ENCODE measurements around the gene MED8.
"Not testable (repeated sequence)": the region's sequence is repeated elsewhere in the genome, so short reads cannot be mapped to it uniquely, and the experiment has no call there.

The MED8 gene

DNA sequence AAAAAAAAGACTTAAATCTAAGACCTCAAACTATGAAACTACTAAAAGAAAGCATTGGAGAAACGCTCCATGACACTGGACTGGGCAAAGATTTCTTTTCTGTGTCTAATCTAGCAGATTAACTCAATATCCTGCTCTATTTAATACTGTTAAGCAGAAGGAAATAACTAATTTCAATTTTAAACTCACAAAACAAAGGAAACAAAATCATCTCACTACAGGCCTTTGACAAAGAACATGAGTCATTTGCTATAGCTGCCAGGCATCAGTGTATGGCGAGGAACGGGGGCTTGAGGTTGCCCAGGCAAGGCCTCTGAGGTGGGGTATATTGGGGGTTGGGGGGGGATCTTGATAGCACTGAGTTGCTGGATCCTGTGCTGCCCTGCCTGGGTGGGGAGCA, 21.0 kb upstream of the MED8 start:
- Histone ChIP-seq H3K4me1 (ENCODE audit: control insufficient read depth in 5 of 5, insufficient read depth in 5 of 5, low read length in 5 of 5) (peaks cover 0 to under 1% (median 0%) of the 10 kb centered on the region in 5 donors), H3K27me3 (ENCODE audit: control insufficient read depth in 5 of 5, insufficient read depth in 4 of 5, low read length in 5 of 5) (no peaks in the 10 kb centered on the region), H3K9me3 (ENCODE audit: control insufficient read depth in 5 of 5, low read length in 5 of 5) (no peaks in the 10 kb centered on the region), H3K4me3 (ENCODE audit: low read depth in 1 of 5, low read length in 5 of 5) (no peak overlapping the region), H3K9ac (ENCODE audit: low read length in 5 of 5) (no peak overlapping the region), H3K36me3 (ENCODE audit: control insufficient read depth in 5 of 5, insufficient read depth in 5 of 5, low read length in 5 of 5) (peaks cover 14 to 54% (median 38%) of the 10 kb centered on the region in 5 donors), H3K27ac (ENCODE audit: low read depth, low read length) (no peak overlapping the region)

DNA sequence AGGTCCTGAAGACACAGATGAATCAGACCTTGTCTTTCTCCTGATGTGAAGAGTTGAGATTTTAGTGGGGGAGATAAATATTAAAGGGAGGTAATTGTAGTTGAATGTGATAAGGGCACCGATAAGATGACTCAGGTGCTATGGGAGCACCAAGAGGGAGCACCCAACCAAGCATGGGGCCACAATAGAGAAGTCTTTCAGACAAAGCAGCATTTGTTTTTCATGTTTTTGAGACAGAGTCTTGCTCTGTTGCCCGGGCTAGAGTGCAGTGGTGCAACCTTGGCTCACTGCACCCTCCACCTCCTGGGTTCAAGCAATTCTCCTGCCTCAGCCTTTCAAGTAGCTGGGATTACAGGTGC, 16.3 kb upstream of the MED8 start:
- peaks cover 18 to 60% (median 49%) of the 10 kb centered on the region in 5 donors for H3K36me3 ChIP-seq (ENCODE audit: control insufficient read depth in 5 of 5, insufficient read depth in 5 of 5, low read length in 5 of 5)
- H3K9ac ChIP-seq (ENCODE audit: low read length in 5 of 5), result no peak overlapping the region
- no peaks in the 10 kb centered on the region for H3K9me3 ChIP-seq (ENCODE audit: control insufficient read depth in 5 of 5, low read length in 5 of 5)
- H3K27ac ChIP-seq (ENCODE audit: low read depth, low read length), result no peak overlapping the region
- peaks cover 0 to 10% (median 0%) of the 10 kb centered on the region in 5 donors for H3K4me1 ChIP-seq (ENCODE audit: control insufficient read depth in 5 of 5, insufficient read depth in 5 of 5, low read length in 5 of 5)
- H3K27me3 ChIP-seq (ENCODE audit: control insufficient read depth in 5 of 5, insufficient read depth in 4 of 5, low read length in 5 of 5), result no peaks in the 10 kb centered on the region
- no peak overlapping the region for H3K4me3 ChIP-seq (ENCODE audit: low read depth in 1 of 5, low read length in 5 of 5)

DNA sequence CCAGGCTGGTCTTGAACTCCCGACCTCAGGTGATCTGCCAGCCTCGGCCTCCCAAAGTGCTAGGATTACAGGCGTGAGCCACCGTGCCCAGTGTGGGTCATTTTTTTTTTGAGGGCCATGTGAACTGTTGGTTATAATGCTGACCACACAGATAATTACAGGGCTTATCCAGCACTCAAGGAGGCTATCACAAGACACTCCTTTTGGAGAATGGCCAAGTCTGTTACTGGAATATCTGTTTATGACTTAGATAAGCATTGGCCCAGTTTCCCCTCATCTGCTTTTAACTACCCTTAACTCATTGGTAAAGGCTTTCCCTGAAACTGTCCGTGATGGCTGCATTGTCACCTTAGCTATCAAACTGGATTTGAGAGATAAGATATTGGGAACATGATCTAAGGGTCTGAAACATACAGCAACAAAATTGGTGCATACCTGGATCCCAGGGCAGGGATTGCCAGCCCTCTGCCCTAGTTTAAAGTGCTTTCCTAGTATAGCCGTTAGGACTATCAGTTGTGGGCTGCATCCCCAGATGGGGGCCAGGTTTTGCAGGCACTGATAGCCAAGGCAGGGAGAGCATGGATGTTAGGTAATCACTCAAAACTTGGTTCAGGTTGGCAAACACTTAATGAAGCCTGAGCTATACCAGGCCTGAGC, 15.7 kb upstream of the MED8 start:
- Histone ChIP-seq H3K4me3 (ENCODE audit: low read depth in 1 of 5, low read length in 5 of 5) (no peak overlapping the region), H3K4me1 (ENCODE audit: control insufficient read depth in 5 of 5, insufficient read depth in 5 of 5, low read length in 5 of 5) (peaks cover 0 to 10% (median 0%) of the 10 kb centered on the region in 5 donors), H3K9ac (ENCODE audit: low read length in 5 of 5) (no peak overlapping the region), H3K36me3 (ENCODE audit: control insufficient read depth in 5 of 5, insufficient read depth in 5 of 5, low read length in 5 of 5) (peaks cover 18 to 59% (median 49%) of the 10 kb centered on the region in 5 donors), H3K9me3 (ENCODE audit: control insufficient read depth in 5 of 5, low read length in 5 of 5) (no peaks in the 10 kb centered on the region), H3K27me3 (ENCODE audit: control insufficient read depth in 5 of 5, insufficient read depth in 4 of 5, low read length in 5 of 5) (no peaks in the 10 kb centered on the region), H3K27ac (ENCODE audit: low read depth, low read length) (no peak overlapping the region)

DNA sequence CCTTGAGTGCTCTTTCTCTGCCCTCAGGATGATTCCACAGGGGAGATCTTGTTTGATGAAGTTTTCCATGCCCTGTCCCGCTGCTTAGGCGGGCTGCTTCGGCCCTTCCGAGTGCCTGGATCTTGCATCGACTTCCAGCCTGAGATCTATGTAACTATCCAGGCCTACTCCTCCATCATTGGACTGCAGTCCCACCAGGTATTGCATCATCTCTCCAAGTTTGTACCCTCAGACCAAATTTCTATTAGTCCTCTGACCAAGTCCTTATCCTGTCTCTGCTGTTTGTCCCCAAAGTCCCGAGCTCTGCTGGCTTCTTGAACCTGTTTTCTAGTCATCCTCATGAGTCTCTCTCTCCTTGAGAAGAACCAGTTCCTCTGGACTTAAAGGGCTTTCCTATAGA, 14.8 kb upstream of the MED8 start:
- H3K36me3 ChIP-seq (ENCODE audit: control insufficient read depth in 5 of 5, insufficient read depth in 5 of 5, low read length in 5 of 5), result peaks cover 16 to 58% (median 52%) of the 10 kb centered on the region in 5 donors

DNA sequence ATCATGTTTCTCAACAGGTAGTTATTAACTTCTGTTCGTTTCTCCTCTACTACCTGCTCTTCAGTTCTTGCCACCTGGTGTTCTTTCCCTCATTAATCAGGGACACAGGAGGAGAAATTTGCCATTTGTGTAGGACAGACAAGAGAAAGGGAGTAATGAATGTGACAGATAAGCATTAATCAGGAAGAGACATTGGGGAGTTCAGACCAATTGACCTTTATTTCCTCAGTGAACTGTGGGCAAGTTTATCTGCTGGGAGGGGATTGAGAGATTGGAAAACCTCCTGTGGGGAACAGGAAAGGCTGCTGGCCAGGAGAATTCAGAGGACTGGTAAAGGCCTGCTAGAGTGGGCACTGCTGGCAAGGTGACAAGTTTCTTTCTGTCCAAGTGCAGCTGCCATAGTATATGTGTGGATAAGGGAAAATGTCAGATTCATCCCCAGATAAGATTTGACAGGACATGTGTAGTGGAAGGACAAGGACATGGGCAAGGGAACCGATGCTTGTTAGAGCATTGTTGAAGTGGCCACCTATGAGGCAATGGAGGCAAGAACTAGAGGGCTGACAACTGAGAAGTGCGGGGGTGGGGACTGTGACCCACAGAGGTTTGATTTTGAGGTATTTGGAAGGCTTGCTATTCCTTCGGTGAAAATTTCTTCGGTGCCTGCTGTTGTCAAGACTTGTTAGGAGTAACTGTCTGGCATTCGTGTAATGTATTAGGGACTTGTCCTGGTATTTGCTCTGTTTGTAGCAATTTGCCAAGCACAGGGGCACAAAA, 12.7 kb upstream of the MED8 start:
- H3K27me3 ChIP-seq (ENCODE audit: control insufficient read depth in 5 of 5, insufficient read depth in 4 of 5, low read length in 5 of 5), result no peaks in the 10 kb centered on the region
- H3K9me3 ChIP-seq (ENCODE audit: control insufficient read depth in 5 of 5, low read length in 5 of 5), result no peaks in the 10 kb centered on the region
- no peak overlapping the region for H3K4me3 ChIP-seq (ENCODE audit: low read depth in 1 of 5, low read length in 5 of 5)
- no peak overlapping the region for H3K9ac ChIP-seq (ENCODE audit: low read length in 5 of 5)
- H3K4me1 ChIP-seq (ENCODE audit: control insufficient read depth in 5 of 5, insufficient read depth in 5 of 5, low read length in 5 of 5), result peaks cover 0 to 10% (median 0%) of the 10 kb centered on the region in 5 donors
- H3K36me3 ChIP-seq (ENCODE audit: control insufficient read depth in 5 of 5, insufficient read depth in 5 of 5, low read length in 5 of 5), result peaks cover 11 to 41% (median 39%) of the 10 kb centered on the region in 5 donors
- H3K27ac ChIP-seq (ENCODE audit: low read depth, low read length), result no peak overlapping the region

More for the DNA sequence above, 14.8 kb upstream of the MED8 start:
- Histone ChIP-seq H3K9me3 (ENCODE audit: control insufficient read depth in 5 of 5, low read length in 5 of 5) (no peaks in the 10 kb centered on the region), H3K27ac (ENCODE audit: low read depth, low read length) (no peak overlapping the region), H3K4me1 (ENCODE audit: control insufficient read depth in 5 of 5, insufficient read depth in 5 of 5, low read length in 5 of 5) (peaks cover 0 to 10% (median 0%) of the 10 kb centered on the region in 5 donors), H3K4me3 (ENCODE audit: low read depth in 1 of 5, low read length in 5 of 5) (no peak overlapping the region), H3K9ac (ENCODE audit: low read length in 5 of 5) (no peak overlapping the region), H3K27me3 (ENCODE audit: control insufficient read depth in 5 of 5, insufficient read depth in 4 of 5, low read length in 5 of 5) (no peaks in the 10 kb centered on the region)

DNA sequence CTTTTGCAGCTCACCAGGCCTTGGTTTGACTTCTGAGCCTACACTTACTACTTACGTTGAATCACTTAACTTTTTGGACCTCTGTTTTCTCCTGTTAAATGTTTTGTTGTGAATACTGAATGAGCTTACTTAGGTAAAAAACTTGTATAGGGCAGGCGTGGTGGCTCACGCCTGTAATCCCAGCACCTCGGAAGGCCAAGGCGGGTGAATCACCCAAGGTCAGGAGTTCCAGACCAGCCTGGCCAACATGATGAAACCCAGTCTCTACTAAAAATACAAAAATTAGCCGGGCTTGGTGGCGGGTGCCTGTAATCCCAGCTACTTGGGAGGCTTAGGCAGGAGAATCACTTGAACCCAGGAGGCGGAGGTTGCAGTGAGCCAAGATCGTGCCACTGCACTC, 10.8 kb upstream of the MED8 start:
- not testable (repeated sequence) for H3K9ac ChIP-seq (ENCODE audit: low read length in 5 of 5); H3K4me1 ChIP-seq (ENCODE audit: control insufficient read depth in 5 of 5, insufficient read depth in 5 of 5, low read length in 5 of 5); H3K27ac ChIP-seq (ENCODE audit: low read depth, low read length); H3K4me3 ChIP-seq (ENCODE audit: low read depth in 1 of 5, low read length in 5 of 5); H3K9me3 ChIP-seq (ENCODE audit: control insufficient read depth in 5 of 5, low read length in 5 of 5); H3K27me3 ChIP-seq (ENCODE audit: control insufficient read depth in 5 of 5, insufficient read depth in 4 of 5, low read length in 5 of 5)
- H3K36me3 ChIP-seq (ENCODE audit: control insufficient read depth in 5 of 5, insufficient read depth in 5 of 5, low read length in 5 of 5), result peaks cover 18 to 39% (median 29%) of the 10 kb centered on the region in 5 donors

DNA sequence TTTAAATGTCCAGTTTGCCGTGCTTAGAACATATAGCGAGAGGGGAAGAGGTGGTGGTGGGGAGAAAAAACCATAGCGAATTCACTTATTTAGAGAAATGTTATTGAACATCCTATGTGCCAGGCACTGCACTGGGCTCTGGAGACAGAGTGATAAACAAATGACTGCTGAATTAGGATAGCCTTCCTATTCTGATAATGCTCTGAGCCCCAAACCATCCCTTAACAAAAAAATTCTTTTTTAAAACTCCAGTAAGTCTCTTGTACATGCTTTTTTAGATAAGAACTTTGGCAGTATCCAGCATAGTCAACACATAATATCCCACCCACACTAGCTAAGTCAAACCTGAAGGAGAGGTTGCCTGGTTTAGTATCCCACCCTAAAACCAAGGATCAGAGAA, 8.6 kb upstream of the MED8 start:
- no peak overlapping the region for H3K9ac ChIP-seq (ENCODE audit: low read length in 5 of 5)
- H3K27me3 ChIP-seq (ENCODE audit: control insufficient read depth in 5 of 5, insufficient read depth in 4 of 5, low read length in 5 of 5), result no peaks in the 10 kb centered on the region
- H3K36me3 ChIP-seq (ENCODE audit: control insufficient read depth in 5 of 5, insufficient read depth in 5 of 5, low read length in 5 of 5), result peaks cover 8 to 33% (median 21%) of the 10 kb centered on the region in 5 donors
- no peak overlapping the region for H3K4me3 ChIP-seq (ENCODE audit: low read depth in 1 of 5, low read length in 5 of 5)
- H3K9me3 ChIP-seq (ENCODE audit: control insufficient read depth in 5 of 5, low read length in 5 of 5), result no peaks in the 10 kb centered on the region
- peaks cover 0 to 5% (median 0%) of the 10 kb centered on the region in 5 donors for H3K4me1 ChIP-seq (ENCODE audit: control insufficient read depth in 5 of 5, insufficient read depth in 5 of 5, low read length in 5 of 5)
- no peak overlapping the region for H3K27ac ChIP-seq (ENCODE audit: low read depth, low read length)

DNA sequence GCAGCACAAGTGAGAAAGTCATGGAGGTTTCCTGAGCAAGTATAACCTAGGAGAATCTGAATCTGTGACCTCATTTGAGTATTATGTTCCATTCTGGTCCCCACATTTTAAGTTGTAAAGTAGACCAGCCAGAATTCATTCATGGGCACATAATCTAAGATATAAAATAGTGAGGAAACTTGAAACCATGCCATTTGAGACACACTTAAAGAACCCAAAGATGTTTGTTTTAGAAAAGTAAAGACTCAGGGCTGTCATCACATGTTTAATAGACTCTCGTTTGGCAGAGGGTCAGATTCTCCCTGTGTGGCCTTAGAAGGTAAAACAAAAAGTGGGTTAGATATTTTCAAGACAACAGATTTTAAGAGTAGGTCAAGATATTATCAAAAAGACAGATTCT, 6.5 kb upstream of the MED8 start:
- H3K27me3 ChIP-seq (ENCODE audit: control insufficient read depth in 5 of 5, insufficient read depth in 4 of 5, low read length in 5 of 5), result no peaks in the 10 kb centered on the region
- H3K36me3 ChIP-seq (ENCODE audit: control insufficient read depth in 5 of 5, insufficient read depth in 5 of 5, low read length in 5 of 5), result peaks cover 3 to 30% (median 19%) of the 10 kb centered on the region in 5 donors
- H3K27ac ChIP-seq (ENCODE audit: low read depth, low read length), result no peak overlapping the region
- no peak overlapping the region for H3K4me3 ChIP-seq (ENCODE audit: low read depth in 1 of 5, low read length in 5 of 5)
- no peaks in the 10 kb centered on the region for H3K9me3 ChIP-seq (ENCODE audit: control insufficient read depth in 5 of 5, low read length in 5 of 5)
- peaks cover 0 to 4% (median 1%) of the 10 kb centered on the region in 5 donors for H3K4me1 ChIP-seq (ENCODE audit: control insufficient read depth in 5 of 5, insufficient read depth in 5 of 5, low read length in 5 of 5)
- no peak overlapping the region for H3K9ac ChIP-seq (ENCODE audit: low read length in 5 of 5)

DNA sequence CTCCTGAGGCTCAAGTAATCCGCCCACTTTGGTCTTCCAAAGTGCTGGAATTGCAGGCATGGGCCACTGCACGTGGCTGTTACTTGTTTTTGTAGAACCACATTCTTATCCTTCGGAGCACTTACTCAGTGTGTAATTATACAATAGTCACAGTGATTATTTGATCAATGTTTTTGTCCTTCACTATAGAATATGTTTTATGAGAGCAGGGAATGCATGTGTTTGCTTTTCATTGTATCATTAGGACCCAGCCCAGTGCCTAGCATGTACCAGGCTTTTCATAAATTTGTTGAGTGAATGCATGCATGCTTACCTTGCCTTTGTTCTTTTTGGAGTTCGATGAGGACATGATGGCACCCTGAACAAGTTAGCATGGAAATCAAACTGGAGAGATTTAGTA, 5.9 kb upstream of the MED8 start:
- Histone ChIP-seq H3K9me3 (ENCODE audit: control insufficient read depth in 5 of 5, low read length in 5 of 5) (no peaks in the 10 kb centered on the region), H3K27me3 (ENCODE audit: control insufficient read depth in 5 of 5, insufficient read depth in 4 of 5, low read length in 5 of 5) (no peaks in the 10 kb centered on the region), H3K36me3 (ENCODE audit: control insufficient read depth in 5 of 5, insufficient read depth in 5 of 5, low read length in 5 of 5) (peaks cover 3 to 30% (median 19%) of the 10 kb centered on the region in 5 donors), H3K4me1 (ENCODE audit: control insufficient read depth in 5 of 5, insufficient read depth in 5 of 5, low read length in 5 of 5) (peaks cover 0 to 9% (median 6%) of the 10 kb centered on the region in 5 donors), H3K9ac (ENCODE audit: low read length in 5 of 5) (no peak overlapping the region), H3K4me3 (ENCODE audit: low read depth in 1 of 5, low read length in 5 of 5) (no peak overlapping the region), H3K27ac (ENCODE audit: low read depth, low read length) (no peak overlapping the region)

DNA sequence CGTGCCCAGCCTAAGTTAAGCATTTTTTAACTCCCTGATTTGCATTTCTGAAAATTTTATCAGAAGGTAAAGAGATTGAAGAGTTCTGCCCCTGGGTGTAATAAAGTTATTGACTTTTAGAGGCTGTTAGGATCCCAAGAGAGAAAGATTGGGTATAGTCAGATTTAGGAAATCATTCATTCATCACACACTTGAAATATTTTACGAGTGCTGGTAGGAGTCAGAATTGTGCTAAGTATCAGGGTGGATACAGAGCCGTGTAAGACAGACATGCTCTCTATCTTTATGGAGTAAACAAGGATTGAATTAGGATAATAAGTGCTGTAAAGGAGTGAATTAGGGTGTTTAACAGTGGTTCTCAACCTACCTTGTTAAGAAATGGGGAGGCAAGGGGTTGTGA, 3.1 kb upstream of the MED8 start:
- H3K36me3 ChIP-seq (ENCODE audit: control insufficient read depth in 5 of 5, insufficient read depth in 5 of 5, low read length in 5 of 5), result peaks cover 0 to 30% (median 19%) of the 10 kb centered on the region in 5 donors
- no peaks in the 10 kb centered on the region for H3K27me3 ChIP-seq (ENCODE audit: control insufficient read depth in 5 of 5, insufficient read depth in 4 of 5, low read length in 5 of 5)
- H3K9ac ChIP-seq (ENCODE audit: low read length in 5 of 5), result no peak overlapping the region
- no peak overlapping the region for H3K27ac ChIP-seq (ENCODE audit: low read depth, low read length)
- H3K4me1 ChIP-seq (ENCODE audit: control insufficient read depth in 5 of 5, insufficient read depth in 5 of 5, low read length in 5 of 5), result peaks cover 9 to 31% (median 30%) of the 10 kb centered on the region in 5 donors
- H3K9me3 ChIP-seq (ENCODE audit: control insufficient read depth in 5 of 5, low read length in 5 of 5), result no peaks in the 10 kb centered on the region
- no peak overlapping the region for H3K4me3 ChIP-seq (ENCODE audit: low read depth in 1 of 5, low read length in 5 of 5)
